Lung (tissue), 12 donors: ENCODE results near the gene CLK4. TPM values are rescaled to one million over a fixed set of nuclear protein-coding genes. Genes with fewer than 3 reads are reported as not detected.

Experiments
- ATAC-seq: fragments of 200-7000 bp; cut with Tn5 transposase; one replicate; pipeline ENCODE4 v1.9.1; 2020; ENCODE audit warnings: moderate number of reproducible peaks; ENCODE audit not compliant: insufficient read depth, low FRiP score
- DNase-seq, 3 donors: peaks; one replicate each; pipeline ENCODE4 v3.0.0-alpha.2; 2013 to 2017
- H3K27ac ChIP-seq, 2 donors: one replicate each; pipeline ENCODE4 v1.5.1; 2013; ENCODE audit warnings: mild to moderate bottlenecking in 2 of 2, moderate library complexity in 2 of 2, control low read depth in 1 of 2, inconsistent platforms in 1 of 2, low read depth in 1 of 2, low read length in 1 of 2
- H3K27me3 ChIP-seq, 3 donors: one replicate each; pipeline ENCODE4 v1.5.1; 2013; ENCODE audit warnings: low read length in 2 of 3; ENCODE audit not compliant: control insufficient read depth in 3 of 3, insufficient read depth in 3 of 3
- H3K36me3 ChIP-seq, 4 donors: one replicate each; pipeline ENCODE4 v1.5.1; 2013; ENCODE audit warnings: low read length in 4 of 4, mild to moderate bottlenecking in 1 of 4, moderate library complexity in 1 of 4; ENCODE audit not compliant: control insufficient read depth in 4 of 4, insufficient read depth in 4 of 4
- H3K4me1 ChIP-seq, 5 donors: one replicate each; pipeline ENCODE4 v1.5.1; 2013; ENCODE audit warnings: low read length in 5 of 5, mild to moderate bottlenecking in 2 of 5, moderate library complexity in 1 of 5; ENCODE audit not compliant: control insufficient read depth in 5 of 5, insufficient read depth in 5 of 5
- H3K4me3 ChIP-seq: one replicate; pipeline ENCODE4 v1.5.1; 2013; ENCODE audit warnings: mild to moderate bottlenecking, control low read depth, moderate library complexity
- H3K9ac ChIP-seq, 2 donors: one replicate each; pipeline ENCODE4 v1.5.1; 2013; ENCODE audit warnings: low read length in 2 of 2, control low read depth in 1 of 2; ENCODE audit not compliant: insufficient read depth in 1 of 2
- H3K9me3 ChIP-seq, 4 donors: one replicate each; pipeline ENCODE4 v1.5.1; 2013; ENCODE audit warnings: low read length in 3 of 4, mild to moderate bottlenecking in 1 of 4, moderate library complexity in 1 of 4; ENCODE audit not compliant: control insufficient read depth in 4 of 4, insufficient read depth in 3 of 4
- CTCF ChIP-seq: IDR thresholded peaks from 2 replicates; pipeline ENCODE4 v1.5.1; 2012; ENCODE audit warnings: mild to moderate bottlenecking; ENCODE audit errors: control extremely low read depth, extremely low read depth
- WGBS, 2 donors: extraction: QIAGEN DNeasy Blood & Tissue Kit; methylation state at CpG; one replicate each; pipeline ENCODE4 v1.1.7; 2013; 5-methylcytosine and 5-hydroxymethylcytosine counted together
- polyA plus RNA-seq, 2 donors: library from polyadenylated mRNA; stranded (reverse); fragments of 200-250 nt; gene quantifications; one replicate each; pipeline ENCODE4 v1.2.1, GENCODE V29; 2013
- total RNA-seq, 2 donors: library from RNA; depleted of rRNA in 1 of 2; stranded (reverse); fragments of >200 nt in 1 of 2; gene quantifications; one replicate each; pipeline ENCODE4 v1.2.1, GENCODE V29; 2014 to 2021
- donor health status: control.
- donor health status: control.
- donor health status: Bipolar disorder and iron deficiency.
- donor health status: healthy.
- donor health status: DM: yes; HTN: yes; CAD: no.

Gene CLK4
- total and polyA plus RNA-seq, 4 donors: 12.6 to 85.7 (median 28.5) TPM

DNA sequence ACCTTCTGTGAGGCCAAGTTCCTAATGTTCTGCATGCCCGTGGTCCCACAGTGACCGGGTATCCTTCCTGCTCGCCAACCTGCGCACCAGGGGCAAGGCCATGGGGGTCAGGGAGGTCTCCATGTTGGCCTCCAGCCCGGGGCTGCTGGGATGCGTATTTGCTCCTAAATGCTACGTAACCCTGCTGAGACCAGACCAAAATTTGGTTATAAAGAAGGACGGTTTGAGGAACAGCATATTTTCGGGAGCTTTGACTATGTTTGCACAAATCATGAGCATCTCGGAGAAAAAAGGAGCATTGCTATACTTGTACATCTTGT, 35.7 kb upstream of the CLK4 start:
- Histone ChIP-seq H3K27me3 (no peaks in the 10 kb centered on the region), H3K4me3 (no peak overlapping the region), H3K4me1 (no peaks in the 10 kb centered on the region), H3K9ac (no peak overlapping the region), H3K27ac (no peak overlapping the region), H3K36me3 (no peaks in the 10 kb centered on the region), H3K9me3 (peaks cover 0 to 2% (median 0%) of the 10 kb centered on the region in 4 donors)
- DNase-seq (no peak), ATAC-seq (no peak)
- WGBS, 2 donors: 91 to 94% methylated on average over 10 of the region's 10 CpGs
- TF ChIP-seq CTCF: no peak

- no peak for TF ChIP-seq CTCF
Observed at GRCh38 chr5:178661836-178662540, 35.1 kb upstream of the CLK4 start.

DNA sequence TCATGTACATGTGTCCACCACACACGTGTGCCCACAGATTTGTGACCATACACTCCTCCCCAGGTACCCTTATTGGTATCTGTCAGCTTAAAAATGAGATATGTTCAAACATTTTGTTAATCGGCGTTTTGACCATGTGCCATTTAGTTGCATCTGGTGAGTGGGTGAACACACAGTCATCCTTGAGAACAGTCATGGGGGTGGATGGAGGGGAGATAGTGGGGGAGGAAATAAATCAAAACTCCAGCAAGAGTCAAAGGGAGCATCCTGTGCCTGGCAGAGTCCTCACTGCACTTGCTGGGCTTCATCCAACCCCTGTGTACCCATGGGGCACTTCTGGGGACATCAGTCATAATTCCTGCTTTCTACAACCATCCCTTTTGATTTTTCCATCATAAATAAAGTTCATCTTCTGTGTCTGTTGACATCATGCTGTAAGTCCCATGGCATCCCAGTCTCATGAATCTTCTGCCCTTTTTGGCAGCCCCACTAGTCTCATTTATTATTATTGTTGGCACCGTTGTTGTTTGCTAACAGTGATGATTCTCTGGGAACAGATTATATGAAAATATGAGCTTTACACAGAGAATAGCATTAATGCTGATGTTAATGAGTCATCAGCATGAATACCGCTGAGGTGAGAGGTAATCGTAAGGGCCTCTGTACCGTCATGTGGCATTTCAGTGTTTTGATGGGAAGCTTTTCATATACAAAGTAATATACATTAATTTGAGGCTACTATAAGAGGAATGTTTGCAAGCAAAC, 24.4 kb upstream of the CLK4 start:
- H3K27ac ChIP-seq: no peak overlapping the region
- DNase-seq (no peak), ATAC-seq (no peak)
- no peaks in the 10 kb centered on the region for H3K36me3 ChIP-seq
- WGBS, 2 donors: 80 to 87% methylated on average over 7 of the region's 7 CpGs
- H3K9me3 ChIP-seq: peaks cover 0 to under 1% (median 0%) of the 10 kb centered on the region in 4 donors
- H3K4me3 ChIP-seq: no peak overlapping the region
- peaks cover 0 to 3% (median 0%) of the 10 kb centered on the region in 5 donors for H3K4me1 ChIP-seq
- TF ChIP-seq CTCF: no peak
- no peaks in the 10 kb centered on the region for H3K27me3 ChIP-seq
- H3K9ac ChIP-seq: no peak overlapping the region

More at GRCh38 chr5:178661836-178662540, 35.1 kb upstream of the CLK4 start:
- Histone ChIP-seq H3K9me3 (no peaks in the 10 kb centered on the region), H3K36me3 (no peaks in the 10 kb centered on the region), H3K4me3 (no peak overlapping the region), H3K9ac (no peak overlapping the region), H3K27ac (no peak overlapping the region), H3K4me1 (no peaks in the 10 kb centered on the region), H3K27me3 (peaks cover 0 to 1% (median 0%) of the 10 kb centered on the region in 3 donors)
- no peak for ATAC-seq
- 93 to 95% methylated on average over 21 of the region's 21 CpGs for WGBS, 2 donors
- no peak for DNase-seq
